Adrenal gland (tissue), 5 donors: ENCODE measurements around the gene AACS.

ENCODE experiments used
- CTCF ChIP-seq, 6 experiments: fragments of 450-650 bp in 4 of 6; fragments of 200-600 bp in 2 of 6; sonication (generic) in 1 of 6; IDR thresholded peaks; 1 replicate in 5 of 6; 2 replicates in 1 of 6; pipeline versions ENCODE4 v1.5.1 to v1.8.0; 2016 to 2021; ENCODE audit warnings: antibody characterized with exemption in 6 of 6, mild to moderate bottlenecking in 2 of 6, moderate library complexity in 1 of 6
- POLR2A ChIP-seq, 2 donors: fragments of 450-650 bp; IDR thresholded peaks; one replicate each; pipeline ENCODE4 v1.6.1; 2017; ENCODE audit warnings: antibody characterized with exemption in 2 of 2, mild to moderate bottlenecking in 2 of 2, moderate library complexity in 1 of 2
- donor health status: DM: no; HTN: no; CAD: no.

DNA sequence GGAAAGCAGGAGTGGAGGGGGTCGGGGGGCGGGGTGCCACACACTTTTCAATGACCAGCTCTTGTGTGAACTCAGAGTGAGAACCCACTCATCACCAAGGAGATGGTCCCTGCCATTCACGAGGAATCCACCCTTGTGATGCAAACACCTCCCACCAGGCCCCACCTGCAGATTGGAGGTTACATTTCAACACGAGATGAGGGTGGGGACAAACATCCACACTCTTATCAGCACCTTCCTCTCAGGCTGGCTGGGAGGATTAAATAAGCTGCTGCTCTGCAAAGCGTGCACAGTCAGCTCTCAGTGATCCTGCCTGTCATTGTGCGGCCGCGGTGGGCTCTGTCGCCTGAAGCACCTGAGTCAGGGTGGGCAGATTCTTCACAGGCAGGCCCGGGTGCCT is 39.7 kb downstream of the AACS start:
- TF ChIP-seq CTCF (IDR thresholded peaks at IDR 0.05) = no peak
- no peak for TF ChIP-seq POLR2A (IDR thresholded peaks at IDR 0.05)
